NCI-H2081 (cell line): ENCODE measurements around the gene LGALS12.
"Not testable (repeated sequence)": the region's sequence is repeated elsewhere in the genome, so short reads cannot be mapped to it uniquely, and the experiment has no call there.

Experiments
- DNase-seq, 2 experiments: peaks; one replicate each; lab custom pipeline; 2025; lab: John Stamatoyannopoulos, UW

Gene LGALS12

GRCh38 chr11:63504933-63505586, 824 bp upstream of the LGALS12 start:
- no peak for DNase-seq

DNA sequence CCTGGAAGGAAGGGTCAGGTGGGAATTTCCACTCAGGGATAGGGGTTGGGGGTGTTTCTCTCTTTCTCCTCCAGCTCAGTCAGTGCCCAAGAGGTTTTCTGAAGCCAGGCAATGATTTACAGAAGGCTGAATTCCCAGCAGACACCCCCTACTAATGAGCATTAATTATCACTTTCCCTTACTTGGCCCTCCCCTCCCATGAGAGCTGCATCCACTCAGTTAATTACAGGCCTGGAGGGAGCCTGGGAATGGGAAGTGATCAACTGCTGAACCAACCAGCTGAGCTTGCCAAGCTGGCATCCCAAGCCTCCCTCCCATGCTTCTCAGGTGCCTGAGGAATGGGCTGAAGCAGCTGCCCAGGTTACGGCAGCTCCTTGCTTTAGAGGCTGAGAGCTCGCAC, 992 bp downstream of the LGALS12 start:
- DNase-seq = peak in 1 of 2 experiments; percentile 12

GRCh38 chr11:63507511-63507910, 1.6 kb downstream of the LGALS12 start:
- no peak for DNase-seq

GRCh38 chr11:63508009-63508408, 2.1 kb downstream of the LGALS12 start:
- no peak for DNase-seq

GRCh38 chr11:63508745-63509144, 2.9 kb downstream of the LGALS12 start:
- DNase-seq = no peak

GRCh38 chr11:63510360-63511047, 4.6 kb downstream of the LGALS12 start:
- DNase-seq = no peak

GRCh38 chr11:63511048-63511748, 5.3 kb downstream of the LGALS12 start:
- DNase-seq = no peak

- DNase-seq = no peak
Measured at GRCh38 chr11:63512816-63513215, 6.9 kb downstream of the LGALS12 start.

DNA sequence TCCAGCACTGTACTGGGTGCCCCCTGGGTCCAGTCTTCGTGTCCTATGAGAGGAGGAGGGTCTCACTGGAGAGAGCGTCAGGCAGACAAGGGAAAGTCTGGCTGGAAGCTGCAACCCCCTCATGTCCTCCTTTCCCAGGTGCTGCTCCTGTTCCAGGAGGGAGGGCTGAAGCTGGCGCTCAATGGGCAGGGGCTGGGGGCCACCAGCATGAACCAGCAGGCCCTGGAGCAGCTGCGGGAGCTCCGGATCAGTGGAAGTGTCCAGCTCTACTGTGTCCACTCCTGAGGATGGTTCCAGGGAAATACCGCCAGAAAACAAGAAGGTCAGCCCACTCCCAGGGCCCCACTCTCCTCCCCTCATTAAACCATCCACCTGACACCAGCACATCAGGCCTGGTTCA, 10.2 kb downstream of the LGALS12 start:
- DNase-seq = no peak

GRCh38 chr11:63517156-63517555, 11.3 kb downstream of the LGALS12 start:
- no peak for DNase-seq

DNA sequence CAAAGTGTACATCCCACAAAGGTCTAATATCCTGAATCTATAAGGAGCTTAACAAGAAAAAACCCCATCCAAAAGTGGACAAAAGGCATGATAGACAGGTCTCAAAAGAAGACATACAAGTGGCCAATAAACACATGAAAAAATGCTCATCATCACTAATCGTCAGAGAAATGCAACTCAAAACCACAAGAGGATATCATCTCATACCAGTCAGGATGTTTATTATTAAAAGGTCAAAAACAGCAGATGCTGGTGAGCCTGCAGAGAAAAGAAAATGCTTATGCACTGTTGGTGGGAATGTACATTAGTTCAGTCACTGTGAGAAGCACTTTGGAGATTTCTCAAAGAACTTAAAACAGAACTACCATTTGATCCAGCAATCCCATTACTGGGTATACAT, 12.7 kb downstream of the LGALS12 start:
- no peak for DNase-seq

GRCh38 chr11:63520606-63521170, 14.8 kb downstream of the LGALS12 start:
- no peak for DNase-seq

DNA sequence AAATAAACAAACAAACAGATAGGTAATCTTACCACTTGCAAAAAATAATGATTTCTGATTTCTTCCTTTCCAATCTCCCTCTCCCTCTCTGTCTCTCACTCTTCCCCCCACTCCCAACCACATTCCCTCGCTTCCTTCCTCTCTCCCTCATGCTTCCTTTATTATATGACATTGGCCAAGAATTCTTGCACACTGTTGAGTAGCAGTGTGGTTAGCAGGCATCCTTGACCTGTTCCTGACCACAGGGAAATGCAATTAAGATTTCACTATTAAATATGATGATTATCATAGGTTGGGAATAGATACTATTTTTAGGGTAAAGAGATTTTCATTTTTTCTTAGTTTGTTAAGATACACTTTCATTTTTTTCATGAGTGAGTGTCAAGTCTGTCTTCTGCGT, 16.0 kb downstream of the LGALS12 start:
- no peak for DNase-seq

- DNase-seq = no peak
Measured at GRCh38 chr11:63523151-63523550, 17.3 kb downstream of the LGALS12 start.

DNA sequence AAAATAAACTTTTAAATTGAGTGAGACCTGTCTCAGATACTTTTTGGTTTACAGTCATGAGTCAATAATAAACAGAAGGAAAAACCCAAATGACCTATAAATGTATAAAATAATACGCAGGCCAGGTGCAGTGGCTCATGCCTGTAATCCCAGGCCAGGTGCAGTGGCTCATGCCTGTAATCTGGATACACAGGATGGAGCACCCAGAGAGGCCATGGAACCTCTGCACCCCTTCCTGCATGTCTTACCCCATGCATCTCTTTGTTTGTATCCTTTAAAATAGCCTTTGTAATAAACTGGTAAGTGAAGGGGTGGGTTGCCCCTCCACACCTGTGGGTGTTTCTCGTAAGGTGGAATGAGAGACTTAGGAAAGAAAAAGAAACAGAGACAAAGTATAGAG, 21.8 kb downstream of the LGALS12 start:
- DNase-seq = no peak

GRCh38 chr11:63528156-63528555, 22.3 kb downstream of the LGALS12 start:
- DNase-seq = not testable (repeated sequence)

DNA sequence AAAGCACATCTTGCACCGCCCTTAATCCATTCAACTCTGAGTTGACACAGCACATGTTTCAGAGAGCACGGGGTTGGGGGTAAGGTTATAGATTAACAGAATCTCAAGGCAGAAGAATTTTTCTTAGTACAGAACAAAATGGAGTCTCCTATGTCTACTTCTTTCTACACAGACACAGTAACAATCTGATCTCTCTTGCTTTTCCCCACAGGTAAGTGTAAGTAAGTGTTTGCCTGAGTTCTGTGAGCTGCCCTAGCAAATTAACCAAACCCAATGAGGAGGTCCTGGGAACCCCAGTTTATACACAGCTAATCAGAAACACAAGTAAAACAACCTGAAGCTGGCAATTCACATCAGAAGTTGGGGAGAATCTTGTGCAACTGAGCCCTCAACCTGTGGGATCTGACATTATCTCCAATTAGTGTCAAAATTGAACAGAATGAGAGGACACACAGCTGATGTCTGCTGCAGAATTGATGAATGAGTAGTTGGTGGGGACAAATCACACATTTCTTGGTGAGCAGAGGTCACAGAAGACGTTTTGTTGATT, 22.9 kb downstream of the LGALS12 start:
- not testable (repeated sequence) for DNase-seq

DNA sequence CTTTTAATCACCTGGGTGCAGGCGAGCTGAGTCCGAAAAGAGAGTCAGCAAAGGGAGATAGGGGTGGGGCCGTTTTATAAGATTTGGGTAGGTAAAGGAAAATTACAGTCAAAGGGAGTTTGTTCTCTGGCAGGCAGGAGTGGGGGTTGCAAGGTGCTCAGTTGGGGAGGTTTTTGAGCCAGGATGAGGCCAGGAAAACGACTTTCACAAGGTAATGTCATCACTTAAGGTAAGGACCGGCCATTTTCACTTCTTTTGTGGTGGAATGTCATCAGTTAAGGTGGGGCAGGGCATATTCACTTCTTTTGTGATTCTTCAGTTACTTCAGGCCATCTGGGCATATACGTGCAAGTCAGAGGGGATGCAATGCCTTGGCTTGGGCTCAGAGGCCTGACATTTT, 23.5 kb downstream of the LGALS12 start:
- DNase-seq = not testable (repeated sequence)

GRCh38 chr11:63530021-63530420, 24.1 kb downstream of the LGALS12 start:
- no peak for DNase-seq

DNA sequence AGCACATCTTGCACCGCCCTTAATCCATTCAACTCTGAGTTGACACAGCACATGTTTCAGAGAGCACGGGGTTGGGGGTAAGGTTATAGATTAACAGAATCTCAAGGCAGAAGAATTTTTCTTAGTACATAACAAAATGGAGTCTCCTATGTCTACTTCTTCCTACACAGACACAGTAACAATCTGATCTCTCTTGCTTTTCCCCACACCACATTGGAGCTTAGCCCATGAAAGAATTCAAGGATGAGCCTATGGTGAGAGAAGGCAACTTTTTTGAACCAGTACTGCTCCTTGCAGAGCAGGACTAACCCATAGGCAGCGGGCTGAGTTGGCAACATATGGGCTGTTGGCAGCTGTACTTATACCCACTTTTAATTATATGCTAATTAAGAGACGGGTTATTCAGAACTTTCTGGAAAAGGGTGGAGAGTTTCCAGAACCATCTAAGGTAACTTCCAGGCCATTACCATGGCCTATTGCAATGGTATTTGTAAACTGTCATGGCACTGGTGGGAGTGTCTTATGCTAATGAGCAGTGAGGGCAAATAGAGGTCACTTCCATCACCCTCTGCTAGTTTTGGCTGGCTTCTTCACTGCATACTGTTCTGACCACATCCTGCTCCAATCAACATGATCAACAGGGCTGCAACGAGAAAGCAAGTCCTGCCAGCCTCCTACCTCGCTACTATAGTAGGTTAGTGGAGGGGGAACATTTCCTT, 25.3 kb downstream of the LGALS12 start:
- not testable (repeated sequence) for DNase-seq

DNA sequence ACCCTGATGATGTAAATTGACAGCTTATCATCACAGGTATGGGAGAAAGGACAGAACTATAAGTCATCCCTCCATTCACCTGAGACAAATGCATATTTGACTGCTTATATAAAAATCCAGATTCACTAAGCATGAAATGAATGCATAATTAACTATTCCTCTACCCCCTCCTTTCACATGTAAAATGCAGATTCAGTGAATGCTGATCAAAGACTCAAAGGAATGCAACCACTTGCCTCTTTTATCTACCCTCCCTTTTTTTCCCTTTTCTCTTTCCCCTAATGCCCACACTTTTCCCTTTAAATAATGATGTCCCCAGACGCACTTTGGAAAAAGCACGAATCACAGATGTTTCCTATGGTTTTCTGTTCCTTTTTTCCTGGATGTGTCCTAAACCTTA, 26.2 kb downstream of the LGALS12 start:
- DNase-seq = no peak
